Activated CD4-positive, alpha-beta memory T cell treated with anti-CD3 and anti-CD28 coated beads for 36 hours (primary cell): ENCODE data around the gene ARF1. TPM values are rescaled to one million over a fixed set of nuclear protein-coding genes. Genes with fewer than 3 reads are reported as not detected.

Experiments
- CTCF ChIA-PET: fragments of 350-600 bp; sonication (Branson Sonifier 250); formaldehyde crosslinking; loops from one replicate; lab custom pipeline; 2021; ENCODE audit warnings: antibody characterized with exemption, inconsistent platforms; lab: Charles Lee
- POLR2A ChIA-PET: fragments of 350-600 bp; sonication (Branson Sonifier 250); formaldehyde crosslinking; loops from one replicate; lab custom pipeline; 2021; ENCODE audit warnings: antibody characterized with exemption; lab: Charles Lee
- DNase-seq: peaks from one replicate; pipeline ENCODE4 v3.0.0-alpha.2; 2020
- H3K27ac Mint-ChIP-seq: one replicate; pipeline ENCODE4 v1.8.0; 2021; ENCODE audit warnings: mixed read lengths
- H3K27me3 Mint-ChIP-seq: one replicate; pipeline ENCODE4 v1.8.0; 2021; ENCODE audit warnings: mixed read lengths
- H3K36me3 Mint-ChIP-seq: one replicate; pipeline ENCODE4 v1.8.0; 2021; ENCODE audit warnings: mixed read lengths
- H3K4me1 Mint-ChIP-seq: one replicate; pipeline ENCODE4 v1.8.0; 2021; ENCODE audit warnings: low read depth, mixed read lengths
- H3K4me3 Mint-ChIP-seq: one replicate; pipeline ENCODE4 v1.8.0; 2021; ENCODE audit warnings: mild to moderate bottlenecking, mixed read lengths
- H3K9me3 Mint-ChIP-seq: one replicate; pipeline ENCODE4 v1.8.0; 2021; ENCODE audit warnings: mixed read lengths
- intact Hi-C: fragments of 100-400 bp; cut with micrococcal nuclease; formaldehyde crosslinking; loops from one replicate; pipeline ENCODE4 v1.15.1; 2023
- total RNA-seq, 2 experiments: library from RNA; stranded (reverse); gene quantifications; one replicate each; pipeline ENCODE4 v1.2.3, GENCODE V29; 2021

The ARF1 gene
- total RNA-seq, 2 experiments from 2014 or later = 346 to 355 TPM

GRCh38 chr1:228101614-228101993 is 19.1 kb downstream of the ARF1 start:
- Mint-ChIP-seq H3K27me3 (no peaks in the 10 kb centered on the region), H3K27ac (peak overlapping the region; percentile 68), H3K4me1 (peaks cover 21% of the 10 kb centered on the region), H3K4me3 (peak overlapping the region; percentile 68), H3K36me3 (peaks cover 22% of the 10 kb centered on the region), H3K9me3 (no peaks in the 10 kb centered on the region)
- ChIA-PET POLR2A (interaction anchor here (1.0 kb wide), 2 partner anchors 19 to 39 kb away, joined by 3 read pairs; partner anchors contain the start of genes ARF1 and GUK1), CTCF (interaction anchor here (0.8 to 1.2 kb wide), 2 partner anchors 12 to 64 kb away, joined by 3 to 10 read pairs; partner anchors contain the start of gene IBA57)
- no peak for DNase-seq
- intact Hi-C loops = loop anchor here (5.0 kb wide), 1 partner anchor 1694 kb away; the partner anchor contains the start of gene PARP1

- CTCF ChIA-PET = interaction anchor here (0.8 to 1.2 kb wide), 2 partner anchors 12 to 64 kb away, joined by 3 to 10 read pairs; partner anchors contain the start of gene IBA57
- peaks cover 21% of the 10 kb centered on the region for H3K4me1 Mint-ChIP-seq
- H3K4me3 Mint-ChIP-seq = peak overlapping the region; percentile 91
- peak overlapping the region; percentile 45 for H3K27ac Mint-ChIP-seq
- peak; percentile 75 for DNase-seq
- peaks cover 22% of the 10 kb centered on the region for H3K36me3 Mint-ChIP-seq
- POLR2A ChIA-PET = interaction anchor here (1.0 kb wide), 2 partner anchors 20 to 38 kb away, joined by 3 read pairs; partner anchors contain the start of genes ARF1 and GUK1
- no peaks in the 10 kb centered on the region for H3K9me3 Mint-ChIP-seq
- no peaks in the 10 kb centered on the region for H3K27me3 Mint-ChIP-seq
- intact Hi-C loops = loop anchor here (5.0 kb wide), 1 partner anchor 1695 kb away; the partner anchor contains the start of gene PARP1
Measured at GRCh38 chr1:228101994-228102790, 19.7 kb downstream of the ARF1 start.

DNA sequence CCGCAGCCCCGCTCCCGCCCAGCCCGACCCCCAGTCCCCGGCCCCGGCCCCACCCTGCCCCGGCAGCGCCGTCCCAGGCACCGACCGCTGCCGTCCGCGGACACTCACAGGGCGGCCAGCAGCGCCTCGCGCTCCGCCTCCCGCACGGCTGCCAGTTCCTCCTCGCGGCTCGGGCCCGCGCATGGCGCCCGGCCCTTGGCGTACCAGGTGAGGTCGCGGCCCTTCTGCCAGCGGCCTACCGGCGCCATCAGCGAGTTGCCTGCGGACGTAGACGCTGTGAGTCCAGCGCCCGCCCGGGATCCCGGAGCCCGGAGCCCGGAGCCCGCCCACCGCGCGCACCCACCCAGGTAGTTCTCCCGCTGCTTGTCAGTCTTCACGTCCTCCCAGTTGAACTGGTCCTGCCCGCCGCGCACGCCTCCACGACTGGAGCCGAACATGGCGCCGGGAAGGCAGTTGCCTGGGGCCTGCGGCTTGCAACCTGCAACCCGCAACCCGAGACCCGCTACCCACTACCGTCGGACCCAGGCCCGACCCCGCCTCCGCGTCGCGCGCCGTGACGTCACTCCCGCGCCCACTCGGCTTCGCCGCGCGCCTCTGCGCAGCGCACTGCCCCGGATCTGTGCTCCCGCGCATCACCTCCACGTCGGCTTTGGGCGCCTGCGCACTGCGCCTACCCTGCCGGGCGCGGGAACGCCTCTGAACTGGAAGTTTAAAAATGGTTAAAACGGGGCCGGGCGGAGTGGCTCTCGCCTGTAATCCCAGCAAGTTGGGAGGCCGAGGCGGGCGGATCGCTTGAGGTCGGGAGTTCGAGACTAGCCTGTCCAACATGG is 20.5 kb downstream of the ARF1 start, which contains the start of gene C1orf35:
Gene C1orf35, minus strand, starts transcription at position 535 of the 830 bp plus-strand sequence. Its CDS starts 98 bp downstream, at position 437.
- intact Hi-C loops = loop anchor here (1.0 to 5.0 kb wide), 4 partner anchors 21 to 1696 kb away; partner anchors contain the start of genes ARF1, GUK1, IBA57 and PARP1
- Mint-ChIP-seq H3K9me3 (no peaks in the 10 kb centered on the region), H3K4me1 (peaks cover 28% of the 10 kb centered on the region), H3K27me3 (no peaks in the 10 kb centered on the region), H3K4me3 (peak within 1 kb of the TSS; percentile 91), H3K36me3 (peaks cover 19% of the 10 kb centered on the region), H3K27ac (peak within 1 kb of the TSS; percentile 88)
- ChIA-PET POLR2A (no interaction called here), CTCF (interaction anchor here (0.6 kb wide), 1 partner anchor 86 kb away, joined by 4 read pairs; no protein-coding TSS in a partner anchor)
- peak; percentile 96 for DNase-seq

DNA sequence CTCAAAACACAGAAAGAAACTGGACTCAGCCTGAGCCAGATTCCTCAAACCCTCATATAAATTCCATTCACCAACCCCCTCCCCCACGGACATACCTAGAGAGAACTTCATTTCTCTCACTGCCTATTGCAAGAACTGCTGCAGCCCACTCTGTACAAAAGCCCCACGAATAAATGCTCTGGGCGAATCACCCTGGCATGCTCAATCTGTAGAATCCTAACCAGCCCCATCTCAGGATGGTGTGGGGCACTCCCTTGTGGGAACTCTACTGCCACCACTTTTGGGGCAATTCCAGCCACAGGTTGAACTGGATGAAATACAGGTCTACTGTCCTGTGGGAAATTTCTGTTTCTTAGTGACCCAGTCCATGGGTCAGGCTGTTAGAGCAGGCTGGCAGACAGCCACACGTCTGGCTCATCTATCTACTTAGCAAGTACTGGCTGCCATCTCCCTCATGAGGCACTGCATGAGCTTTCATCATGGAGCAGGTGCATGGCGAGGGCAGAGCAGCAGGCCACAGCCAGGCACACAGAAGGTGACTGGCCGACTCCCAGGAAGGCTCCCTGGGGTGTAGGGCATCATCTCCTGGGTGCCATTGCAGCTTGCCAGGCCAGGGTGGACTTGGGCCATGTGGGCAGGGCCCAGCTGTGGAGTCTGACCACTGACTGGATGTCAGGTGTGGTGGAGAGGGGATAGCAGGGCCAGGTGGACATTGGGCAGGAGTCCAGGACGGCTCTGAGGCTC is 22.2 kb downstream of the ARF1 start:
- Mint-ChIP-seq H3K36me3 (peaks cover 13% of the 10 kb centered on the region), H3K9me3 (no peaks in the 10 kb centered on the region), H3K27ac (peak overlapping the region; percentile 24), H3K4me3 (peak overlapping the region; percentile 91), H3K27me3 (no peaks in the 10 kb centered on the region), H3K4me1 (peaks cover 37% of the 10 kb centered on the region)
- no peak for DNase-seq
- POLR2A ChIA-PET = no interaction called here
- CTCF ChIA-PET = no interaction called here
- intact Hi-C loops = loop anchor here (5.0 kb wide), 1 partner anchor 1697 kb away; the partner anchor contains the start of gene PARP1

DNA sequence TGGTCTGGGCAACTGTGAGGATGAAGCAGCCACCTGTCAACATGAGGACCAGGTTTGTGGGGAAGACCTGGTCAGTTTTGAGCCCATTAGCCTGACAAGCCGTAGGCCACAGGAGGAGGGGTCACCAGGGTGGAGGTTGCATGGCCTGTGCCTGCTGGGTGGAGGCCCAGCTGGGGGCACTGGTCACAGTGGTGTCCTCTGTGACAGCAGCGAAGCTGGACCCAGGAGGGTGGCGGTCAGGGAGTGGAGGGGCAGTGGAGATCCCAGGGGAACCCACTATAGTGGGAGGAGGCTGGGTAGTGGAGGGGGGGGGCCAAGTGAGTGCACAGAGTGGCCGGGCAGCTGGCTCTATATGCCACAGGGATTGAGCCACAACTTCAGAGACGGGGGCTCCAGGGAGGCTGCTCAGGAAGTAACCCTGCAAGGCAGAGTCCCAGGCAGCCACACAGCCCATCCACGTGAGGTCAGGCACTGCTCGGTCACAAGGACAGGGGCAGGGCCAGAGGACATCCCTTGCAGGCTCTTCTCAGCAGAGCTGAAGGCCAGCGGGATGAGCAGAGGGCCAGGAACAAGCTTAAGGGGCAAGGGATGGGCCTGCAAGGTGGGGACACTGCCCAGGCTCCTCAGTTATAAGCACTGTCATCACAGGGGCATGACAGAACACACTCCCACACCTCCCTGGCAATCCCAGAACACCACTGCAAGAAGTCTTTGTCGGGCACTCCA is 22.9 kb downstream of the ARF1 start:
- Mint-ChIP-seq H3K36me3 (peaks cover 13% of the 10 kb centered on the region), H3K4me3 (peak overlapping the region; percentile 3), H3K4me1 (peaks cover 42% of the 10 kb centered on the region), H3K9me3 (no peaks in the 10 kb centered on the region), H3K27me3 (no peaks in the 10 kb centered on the region), H3K27ac (no peak overlapping the region)
- intact Hi-C loops = no loop called here
- POLR2A ChIA-PET = no interaction called here
- CTCF ChIA-PET = no interaction called here
- DNase-seq = no peak

GRCh38 chr1:228105996-228106799 is 23.7 kb downstream of the ARF1 start:
- POLR2A ChIA-PET = interaction anchor here (0.7 to 1.3 kb wide), 2 partner anchors 24 to 60 kb away, joined by 3 read pairs; partner anchors contain the start of gene ARF1
- CTCF ChIA-PET = interaction anchor here (1.1 to 1.4 kb wide), 3 partner anchors 59 to 107 kb away, joined by 3 to 7 read pairs (median 3); partner anchors contain the start of gene IBA57
- no peaks in the 10 kb centered on the region for H3K27me3 Mint-ChIP-seq
- no peak for DNase-seq
- H3K4me3 Mint-ChIP-seq = peak overlapping the region; percentile 32
- H3K9me3 Mint-ChIP-seq = no peaks in the 10 kb centered on the region
- H3K4me1 Mint-ChIP-seq = peaks cover 40% of the 10 kb centered on the region
- H3K27ac Mint-ChIP-seq = no peak overlapping the region
- intact Hi-C loops = no loop called here
- H3K36me3 Mint-ChIP-seq = peaks cover 13% of the 10 kb centered on the region

GRCh38 chr1:228106800-228107054 is 24.2 kb downstream of the ARF1 start:
- Mint-ChIP-seq H3K9me3 (no peaks in the 10 kb centered on the region), H3K27me3 (no peaks in the 10 kb centered on the region), H3K27ac (no peak overlapping the region), H3K4me1 (peaks cover 35% of the 10 kb centered on the region), H3K4me3 (no peak overlapping the region), H3K36me3 (peaks cover 13% of the 10 kb centered on the region)
- CTCF ChIA-PET = interaction anchor here (1.1 to 1.4 kb wide), 3 partner anchors 59 to 107 kb away, joined by 3 to 7 read pairs (median 3); partner anchors contain the start of gene IBA57
- intact Hi-C loops = no loop called here
- POLR2A ChIA-PET = interaction anchor here (0.7 to 1.3 kb wide), 2 partner anchors 25 to 59 kb away, joined by 3 read pairs; partner anchors contain the start of gene ARF1
- no peak for DNase-seq

- H3K27ac Mint-ChIP-seq = no peak overlapping the region
- CTCF ChIA-PET = interaction anchor here (1.4 kb wide), 1 partner anchor 108 kb away, joined by 3 read pairs; no protein-coding TSS in a partner anchor
Measured at GRCh38 chr1:228107636-228108035, 25.1 kb downstream of the ARF1 start.

GRCh38 chr1:228108055-228108690 is 25.7 kb downstream of the ARF1 start:
- Mint-ChIP-seq H3K27me3 (no peaks in the 10 kb centered on the region), H3K27ac (peak overlapping the region; percentile 84), H3K36me3 (peaks cover 13% of the 10 kb centered on the region), H3K4me1 (peaks cover 35% of the 10 kb centered on the region), H3K4me3 (peak overlapping the region; percentile 89), H3K9me3 (no peaks in the 10 kb centered on the region)
- POLR2A ChIA-PET = interaction anchor here (1.1 kb wide), 1 partner anchor 32 kb away, joined by 4 read pairs; the partner anchor contains the start of gene GUK1
- no peak for DNase-seq
- intact Hi-C loops = no loop called here
- CTCF ChIA-PET = no interaction called here

More at GRCh38 chr1:228107636-228108035, 25.1 kb downstream of the ARF1 start:
- Mint-ChIP-seq H3K4me3 (peak overlapping the region; percentile 89), H3K27me3 (no peaks in the 10 kb centered on the region), H3K9me3 (no peaks in the 10 kb centered on the region), H3K4me1 (peaks cover 35% of the 10 kb centered on the region), H3K36me3 (peaks cover 13% of the 10 kb centered on the region)
- intact Hi-C loops = no loop called here
- POLR2A ChIA-PET = interaction anchor here (1.1 kb wide), 1 partner anchor 33 kb away, joined by 4 read pairs; the partner anchor contains the start of gene GUK1
- no peak for DNase-seq
